GM23338 (cell line): ENCODE data around the gene CLDN7.

ENCODE experiments used
- CTCF ChIP-seq, 2 experiments: fragments of 200-600 bp in 1 of 2; sonication (generic) in 1 of 2; conservative IDR thresholded peaks; 2 replicates each; pipeline versions ENCODE4 v1.5.1 to v1.6.1; 2016 to 2017; ENCODE audit warnings: antibody characterized with exemption in 2 of 2, low read depth in 2 of 2, mild to moderate bottlenecking in 2 of 2, moderate library complexity in 1 of 2
- EZH2 ChIP-seq: fragments of 200-600 bp; sonication (generic); IDR thresholded peaks from one replicate; pipeline ENCODE4 v1.8.0; 2017; ENCODE audit warnings: antibody characterized with exemption, mild to moderate bottlenecking, low read depth; ENCODE audit not compliant: unreplicated experiment
- EZH2phosphoT487 ChIP-seq: fragments of 200-600 bp; sonication (generic); IDR thresholded peaks from one replicate; pipeline ENCODE4 v1.8.1; 2018; ENCODE audit warnings: antibody characterized with exemption; ENCODE audit not compliant: unreplicated experiment
- JUNB ChIP-seq: IDR thresholded peaks from one replicate; pipeline ENCODE4 v1.6.1; 2016; ENCODE audit warnings: antibody characterized with exemption; ENCODE audit not compliant: unreplicated experiment
- POLR2AphosphoS5 ChIP-seq: IDR thresholded peaks from 2 replicates; pipeline ENCODE4 v1.6.1; 2016; ENCODE audit warnings: antibody characterized with exemption, low read depth
- REST ChIP-seq: IDR thresholded peaks from one replicate; pipeline ENCODE4 v1.6.1; 2018; ENCODE audit warnings: antibody characterized with exemption; ENCODE audit not compliant: unreplicated experiment

DNA sequence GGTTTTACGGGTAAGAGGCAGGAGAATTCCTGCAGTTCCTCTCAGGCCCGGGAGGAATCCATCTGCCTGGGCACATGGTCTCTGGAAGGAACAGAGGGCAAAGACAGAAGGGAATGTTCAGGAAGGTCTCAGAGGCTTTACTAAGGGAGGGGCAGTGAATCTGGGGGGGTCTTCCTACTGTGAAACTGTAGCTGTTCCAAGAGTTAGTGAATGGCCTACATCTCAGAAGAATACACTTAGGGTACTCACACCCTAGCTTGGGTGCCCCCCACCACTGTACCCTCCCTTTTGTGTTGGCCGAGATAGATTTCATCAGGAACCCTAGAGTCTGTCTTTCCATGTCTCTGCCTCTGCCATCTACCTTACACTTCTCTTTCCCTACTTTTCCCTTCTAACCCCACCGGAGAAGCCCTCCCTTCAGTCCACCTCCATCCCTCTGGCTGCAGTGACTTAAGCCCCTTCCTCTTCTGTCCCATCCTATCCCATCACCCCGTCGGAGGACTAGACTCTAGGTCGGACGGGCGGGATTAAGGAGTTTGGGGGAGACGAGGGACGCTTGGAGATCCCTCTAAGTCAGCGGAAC, 43.0 kb downstream of the CLDN7 start:
- TF ChIP-seq REST = no peak
- TF ChIP-seq CTCF (conservative IDR thresholded peaks at IDR 0.05; ENCODE audit: low read depth in 2 of 2) = no peak
- no peak for TF ChIP-seq EZH2phosphoT487
- no peak for TF ChIP-seq EZH2
- no peak for TF ChIP-seq POLR2AphosphoS5
- no peak for TF ChIP-seq JUNB
